HuH-7.5 (cell line): ENCODE data around the gene ANKRD13D.

ENCODE experiments used
- DNase-seq: peaks from one replicate; pipeline ENCODE4 v3.0.0; 2011; ENCODE audit warnings: low spot score

The ANKRD13D gene

GRCh38 chr11:67273260-67273990, 15.7 kb upstream of the ANKRD13D start:
- peak; percentile 75 for DNase-seq

- no peak for DNase-seq
Observed at GRCh38 chr11:67274768-67275605, 14.1 kb upstream of the ANKRD13D start.

GRCh38 chr11:67275606-67276409, 13.3 kb upstream of the ANKRD13D start:
- peak; percentile 59 for DNase-seq

GRCh38 chr11:67276781-67277230, 12.3 kb upstream of the ANKRD13D start:
- no peak for DNase-seq

GRCh38 chr11:67277231-67277961, 11.7 kb upstream of the ANKRD13D start:
- no peak for DNase-seq

- peak; percentile 59 for DNase-seq
Observed at GRCh38 chr11:67278135-67278938, 10.8 kb upstream of the ANKRD13D start.

- DNase-seq: no peak
Observed at GRCh38 chr11:67278939-67279588, 10.0 kb upstream of the ANKRD13D start.

GRCh38 chr11:67279589-67280340, 9.3 kb upstream of the ANKRD13D start:
- DNase-seq: no peak

GRCh38 chr11:67280341-67280787, 8.7 kb upstream of the ANKRD13D start:
- no peak for DNase-seq

GRCh38 chr11:67280788-67281551, 8.1 kb upstream of the ANKRD13D start:
- DNase-seq: no peak

GRCh38 chr11:67281552-67282150, 7.5 kb upstream of the ANKRD13D start:
- no peak for DNase-seq

GRCh38 chr11:67282155-67282875, 6.8 kb upstream of the ANKRD13D start:
- DNase-seq: no peak

GRCh38 chr11:67282876-67283371, 6.2 kb upstream of the ANKRD13D start:
- DNase-seq: peak; percentile 75

- no peak for DNase-seq
Observed at GRCh38 chr11:67283481-67283963, 5.6 kb upstream of the ANKRD13D start.

- DNase-seq: no peak
Observed at GRCh38 chr11:67284811-67285540, 4.1 kb upstream of the ANKRD13D start.
